ENCODE data around the gene TNRC18. TPM values are rescaled to one million over a fixed set of nuclear protein-coding genes. Genes with fewer than 3 reads are reported as not detected.
"Not testable (repeated sequence)": the region's sequence is repeated elsewhere in the genome, so short reads cannot be mapped to it uniquely, and the experiment has no call there.

The TNRC18 gene
- total RNA-seq, 1 experiment from 2014 or later = 44.3 TPM

DNA sequence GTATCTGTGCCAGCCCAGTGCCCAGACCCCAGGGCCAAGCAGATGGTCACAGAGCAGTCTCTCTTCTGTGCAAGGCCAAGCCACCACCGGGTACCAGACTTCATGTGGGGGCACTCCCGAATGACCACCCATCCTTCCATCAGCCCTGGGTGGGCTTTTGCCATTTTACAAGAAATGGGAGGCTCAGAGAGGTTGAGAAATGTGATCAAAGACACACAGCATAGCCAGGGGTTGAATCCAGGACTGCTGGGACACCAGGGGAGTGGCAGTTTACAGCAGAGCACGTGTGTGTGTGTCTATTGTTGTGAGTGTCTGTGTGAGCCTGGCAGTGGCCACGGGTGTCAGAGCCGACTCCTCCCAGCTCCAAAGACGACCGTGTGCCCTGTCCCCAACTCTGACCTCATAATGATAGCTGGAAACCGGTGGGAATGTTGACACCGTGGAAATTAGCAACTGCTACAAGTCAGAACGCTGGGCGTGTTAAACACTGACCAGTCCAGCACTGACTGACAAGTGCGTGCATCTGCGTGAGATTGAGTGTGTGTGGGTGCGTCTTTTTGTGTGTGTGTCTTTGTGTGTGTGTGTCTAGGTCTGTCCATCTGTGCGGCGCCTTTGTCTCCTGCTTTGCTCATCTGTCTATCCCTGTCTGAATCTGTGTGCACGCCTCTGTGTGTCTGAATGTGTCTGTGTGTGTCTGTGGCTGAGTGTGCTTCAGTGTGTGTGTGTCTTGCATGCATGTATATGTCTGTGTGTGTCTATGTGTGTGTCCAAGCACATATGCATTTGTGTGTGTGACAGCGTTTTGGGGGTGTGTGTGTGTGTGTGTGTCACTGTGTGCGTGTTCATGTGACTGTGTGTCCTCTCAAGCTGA, 158.1 kb downstream of the TNRC18 start:
- Histone ChIP-seq H3K4me3 (ENCODE audit: insufficient read depth, low read depth, low read length) (no peak overlapping the region), H3K36me3 (replicated peaks; ENCODE audit: control insufficient read depth, insufficient read depth, low read length) (no peaks in the 10 kb centered on the region), H3K27me3 (ENCODE audit: control insufficient read depth, insufficient read depth, low read length) (no peaks in the 10 kb centered on the region)
- no peak for DNase-seq

- H3K27me3 ChIP-seq (ENCODE audit: control insufficient read depth, insufficient read depth, low read length); H3K36me3 ChIP-seq (replicated peaks; ENCODE audit: control insufficient read depth, insufficient read depth, low read length); H3K4me3 ChIP-seq (ENCODE audit: insufficient read depth, low read depth, low read length); DNase-seq: not testable (repeated sequence)
Observed at GRCh38 chr7:5263066-5263465, 160.6 kb downstream of the TNRC18 start.

- not testable (repeated sequence) for H3K4me3 ChIP-seq (ENCODE audit: insufficient read depth, low read depth, low read length); H3K36me3 ChIP-seq (replicated peaks; ENCODE audit: control insufficient read depth, insufficient read depth, low read length); H3K27me3 ChIP-seq (ENCODE audit: control insufficient read depth, insufficient read depth, low read length); DNase-seq
Observed at GRCh38 chr7:5260530-5261068, 163.0 kb downstream of the TNRC18 start.

Other genes with a start within 250 kb of the TNRC18 start
- 50.4 and 55.7 TPM in 2 replicates for gene WIPI2, start 233.6 kb downstream of the TNRC18 start, total RNA-seq (2014; rRNA removed; shearing (Covaris generic))
- 15.7 and 16.5 TPM in 2 replicates for gene SLC29A4, start 140.9 kb downstream of the TNRC18 start, total RNA-seq (2014; rRNA removed; shearing (Covaris generic))
- gene FBXL18, start 90.0 kb upstream of the TNRC18 start, total RNA-seq (2014; rRNA removed; shearing (Covaris generic)) = 8.2 and 8.3 TPM in 2 replicates
- 5,240 and 5,611 TPM in 2 replicates for gene ACTB, start 106.8 kb upstream of the TNRC18 start, total RNA-seq (2014; rRNA removed; shearing (Covaris generic))
- gene FSCN1, start 169.0 kb upstream of the TNRC18 start, total RNA-seq (2014; rRNA removed; shearing (Covaris generic)) = 725 and 892 TPM in 2 replicates

All from H7 (cell line).